Esophagus muscularis mucosa (tissue), 4 donors: Measurements from ENCODE around the gene RAB18.

Experiments used
- EP300 ChIP-seq: sonication (generic); formaldehyde crosslinking; IDR thresholded peaks from one replicate; pipeline ENCODE4 v1.6.1; 2017; ENCODE audit warnings: antibody characterized with exemption
- POLR2A ChIP-seq: fragments of 450-650 bp; IDR thresholded peaks from one replicate; pipeline ENCODE4 v1.6.1; 2017; ENCODE audit warnings: antibody characterized with exemption, moderate library complexity, mild to moderate bottlenecking, low read depth
- POLR2AphosphoS5 ChIP-seq, 2 donors: sonication (generic); formaldehyde crosslinking; IDR thresholded peaks; one replicate each; pipeline ENCODE4 v1.6.1; 2017; ENCODE audit warnings: antibody characterized with exemption in 2 of 2
- TF ChIP-seq, protein P1 (sequence below), 3 experiments: fragments of 200-600 bp in 2 of 3; fragments of 450-650 bp in 1 of 3; sonication (generic) in 2 of 3; IDR thresholded peaks; one replicate each; pipeline ENCODE4 v1.5.1; 2017 to 2019; ENCODE audit warnings: antibody characterized with exemption in 3 of 3, mild to moderate bottlenecking in 2 of 3, moderate library complexity in 1 of 3

GRCh38 chr10:27561334-27561733, 57.2 kb downstream of the RAB18 start:
- TF ChIP-seq, protein P1, sequence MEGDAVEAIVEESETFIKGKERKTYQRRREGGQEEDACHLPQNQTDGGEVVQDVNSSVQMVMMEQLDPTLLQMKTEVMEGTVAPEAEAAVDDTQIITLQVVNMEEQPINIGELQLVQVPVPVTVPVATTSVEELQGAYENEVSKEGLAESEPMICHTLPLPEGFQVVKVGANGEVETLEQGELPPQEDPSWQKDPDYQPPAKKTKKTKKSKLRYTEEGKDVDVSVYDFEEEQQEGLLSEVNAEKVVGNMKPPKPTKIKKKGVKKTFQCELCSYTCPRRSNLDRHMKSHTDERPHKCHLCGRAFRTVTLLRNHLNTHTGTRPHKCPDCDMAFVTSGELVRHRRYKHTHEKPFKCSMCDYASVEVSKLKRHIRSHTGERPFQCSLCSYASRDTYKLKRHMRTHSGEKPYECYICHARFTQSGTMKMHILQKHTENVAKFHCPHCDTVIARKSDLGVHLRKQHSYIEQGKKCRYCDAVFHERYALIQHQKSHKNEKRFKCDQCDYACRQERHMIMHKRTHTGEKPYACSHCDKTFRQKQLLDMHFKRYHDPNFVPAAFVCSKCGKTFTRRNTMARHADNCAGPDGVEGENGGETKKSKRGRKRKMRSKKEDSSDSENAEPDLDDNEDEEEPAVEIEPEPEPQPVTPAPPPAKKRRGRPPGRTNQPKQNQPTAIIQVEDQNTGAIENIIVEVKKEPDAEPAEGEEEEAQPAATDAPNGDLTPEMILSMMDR (IDR thresholded peaks at IDR 0.05) = no peak
- TF ChIP-seq POLR2AphosphoS5 (IDR thresholded peaks at IDR 0.05) (no peak), POLR2A (no peak), EP300 (no peak)
